NCI-H2107 (cell line): Measurements from ENCODE around the gene SDHAF1.
A peak's percentile ranks its signal among the peaks of the same experiment; 100 is the strongest.
"Not testable (repeated sequence)": the region's sequence is repeated elsewhere in the genome, so short reads cannot be mapped to it uniquely, and the experiment has no call there.

Source experiments
- DNase-seq: peaks from one replicate; lab custom pipeline; 2025; lab: John Stamatoyannopoulos, UW

The SDHAF1 gene

DNA sequence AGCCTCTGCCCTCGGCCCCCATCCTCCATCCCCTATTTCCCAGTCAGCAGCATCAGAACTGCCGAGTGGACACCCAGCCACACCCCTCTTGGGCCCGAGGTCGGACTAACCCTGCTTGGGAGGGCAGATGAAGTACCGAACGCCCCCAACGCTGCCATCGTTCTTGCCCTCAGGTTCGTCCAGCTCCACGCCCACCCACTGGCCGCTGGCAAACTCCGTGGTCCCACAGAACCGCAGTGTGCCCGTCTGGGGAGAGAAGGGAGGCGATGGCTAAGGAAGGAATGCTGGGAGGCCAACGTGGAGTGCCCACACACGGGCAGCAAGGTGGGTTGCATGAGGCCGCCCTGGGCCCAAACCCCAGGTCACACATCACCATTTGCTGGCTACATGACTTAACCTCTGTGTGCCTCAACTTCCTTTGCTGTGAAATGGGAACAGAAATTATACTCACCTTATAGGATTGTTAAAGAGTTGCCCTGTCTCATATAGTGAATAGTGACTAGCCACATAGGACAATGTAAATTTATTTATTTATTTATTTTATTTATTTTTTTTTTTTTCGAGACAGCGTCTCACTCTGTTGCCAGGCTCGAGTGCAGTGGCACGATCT, 24.2 kb downstream of the SDHAF1 start:
- no peak for DNase-seq

DNA sequence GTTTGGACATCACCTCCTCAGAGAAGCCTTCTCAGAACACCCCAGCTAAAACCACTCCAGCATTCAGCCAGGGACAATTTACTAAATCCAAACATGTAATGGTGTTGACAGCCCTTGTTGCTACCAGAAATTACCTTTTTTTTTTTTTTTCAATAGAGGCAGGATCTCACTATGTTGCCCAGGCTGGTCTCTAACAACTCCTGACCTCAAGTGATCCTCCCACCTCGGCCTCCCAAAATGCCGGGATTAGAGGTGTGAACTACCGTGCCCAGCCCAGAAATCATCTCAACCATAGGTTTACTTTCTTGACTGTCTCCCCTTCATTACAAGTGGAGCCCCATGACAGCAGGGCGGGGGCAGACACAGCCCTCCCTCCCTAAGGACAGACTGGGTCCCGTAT, 28.4 kb downstream of the SDHAF1 start:
- no peak for DNase-seq

DNA sequence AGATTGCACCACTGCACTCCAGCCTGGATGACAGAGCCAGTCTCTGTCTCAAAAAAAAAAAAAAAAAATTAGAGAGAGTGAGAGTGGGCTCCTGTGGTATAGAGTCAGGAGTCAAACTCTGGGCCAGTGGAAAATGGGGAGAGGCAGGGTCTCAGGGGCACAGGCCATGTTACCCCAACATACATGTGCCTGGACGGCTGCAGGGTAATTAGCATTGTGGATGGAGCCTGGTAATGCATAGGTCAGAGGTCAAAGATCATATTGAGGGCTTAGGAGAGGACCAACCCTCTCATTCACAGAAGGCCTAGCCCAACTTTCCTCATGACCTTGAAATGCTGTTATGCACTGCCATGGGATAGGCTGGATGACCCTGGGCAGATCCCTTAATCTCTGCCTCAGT, 30.6 kb downstream of the SDHAF1 start:
- no peak for DNase-seq

- no peak for DNase-seq
These were observed 31.3 kb downstream of the SDHAF1 start for GRCh38 chr19:36026091-36026876.

DNA sequence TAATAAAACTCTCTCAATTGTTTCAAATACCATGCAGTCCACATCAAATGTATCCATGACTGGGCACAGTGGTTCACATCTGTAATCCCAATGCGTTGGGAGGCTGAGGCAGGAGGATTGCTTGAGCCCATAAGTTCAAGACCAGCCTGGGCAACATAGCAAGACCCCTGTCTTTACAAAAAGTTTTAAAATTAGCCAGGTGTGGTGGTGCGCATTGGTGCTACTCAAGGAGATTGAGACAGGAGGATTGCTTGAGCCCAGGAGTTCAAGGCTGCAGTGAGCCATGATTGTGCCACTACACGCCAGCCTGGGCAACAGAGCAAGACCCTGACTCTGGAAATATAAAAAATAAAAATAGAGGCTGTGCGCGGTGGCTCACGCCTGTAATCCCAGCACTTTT, 32.7 kb downstream of the SDHAF1 start:
- no peak for DNase-seq

GRCh38 chr19:36028313-36029041, 33.5 kb downstream of the SDHAF1 start:
- DNase-seq: no peak

DNA sequence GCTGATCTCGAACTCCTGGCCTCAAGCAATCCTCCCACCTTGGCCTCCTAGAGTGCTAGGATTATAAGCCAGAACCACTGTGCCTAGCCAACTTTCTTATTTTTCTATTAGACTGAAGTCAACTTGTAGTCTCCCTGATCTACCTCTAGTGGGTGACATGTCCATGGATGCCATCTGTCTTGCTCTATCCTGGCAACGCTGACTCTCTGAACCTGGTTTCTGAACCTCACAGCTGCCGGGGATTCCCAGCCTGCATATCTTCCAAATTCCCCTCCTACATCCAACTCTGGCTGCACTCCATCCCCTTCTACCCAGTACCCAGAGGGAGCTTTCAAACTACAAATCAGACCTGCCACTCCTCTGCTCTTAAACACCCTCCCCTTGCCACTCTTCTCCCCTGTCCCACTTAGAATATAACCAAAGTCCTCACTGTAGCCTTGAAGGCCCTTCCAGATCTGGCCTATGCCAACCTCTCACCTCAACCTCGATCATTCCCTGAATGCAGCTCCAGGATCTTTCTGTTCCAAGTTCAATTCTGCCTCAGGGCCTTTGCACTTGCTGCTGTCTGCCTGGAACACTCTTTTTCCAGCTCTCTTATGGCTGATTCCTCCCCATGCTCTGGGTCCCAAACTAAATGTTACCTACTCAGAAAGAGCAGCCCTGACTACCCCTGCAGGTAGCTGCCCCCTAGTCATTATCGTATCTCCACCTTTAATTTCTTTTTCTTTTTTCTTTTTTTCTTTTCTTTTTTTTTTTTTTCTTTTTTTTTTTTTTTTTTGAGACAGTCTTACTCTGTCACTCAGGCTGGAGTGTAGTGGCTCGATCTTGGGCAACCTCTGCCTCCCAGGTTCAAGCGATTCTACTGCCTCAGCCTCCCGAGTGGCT, 35.5 kb downstream of the SDHAF1 start:
- no peak for DNase-seq

DNA sequence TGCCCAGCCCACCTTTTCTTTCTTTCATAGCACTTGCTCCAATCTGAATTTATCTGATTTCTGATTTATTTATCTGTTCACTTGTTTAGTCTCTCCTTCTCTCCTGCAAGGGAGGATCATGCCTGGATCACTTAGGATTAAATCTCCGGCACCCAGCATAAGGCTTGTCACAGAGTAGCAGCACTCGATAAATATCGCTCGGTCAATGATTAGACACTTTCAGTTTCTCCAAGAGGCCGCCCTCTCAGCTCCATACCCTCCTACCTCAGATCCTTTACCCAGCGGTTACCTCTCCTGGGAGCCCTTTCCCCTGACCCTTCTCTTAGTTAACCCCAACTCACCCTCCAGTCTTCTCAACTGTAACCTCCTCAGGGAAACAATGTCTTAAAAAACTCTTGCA, 36.3 kb downstream of the SDHAF1 start:
- DNase-seq: no peak

GRCh38 chr19:36032251-36033104, 37.5 kb downstream of the SDHAF1 start, which contains the start of gene CLIP3:
Gene CLIP3 (minus strand): TSS chr19:36032873. CDS start chr19:36032357, 516 bp downstream.
- peak; percentile 52 for DNase-seq

DNA sequence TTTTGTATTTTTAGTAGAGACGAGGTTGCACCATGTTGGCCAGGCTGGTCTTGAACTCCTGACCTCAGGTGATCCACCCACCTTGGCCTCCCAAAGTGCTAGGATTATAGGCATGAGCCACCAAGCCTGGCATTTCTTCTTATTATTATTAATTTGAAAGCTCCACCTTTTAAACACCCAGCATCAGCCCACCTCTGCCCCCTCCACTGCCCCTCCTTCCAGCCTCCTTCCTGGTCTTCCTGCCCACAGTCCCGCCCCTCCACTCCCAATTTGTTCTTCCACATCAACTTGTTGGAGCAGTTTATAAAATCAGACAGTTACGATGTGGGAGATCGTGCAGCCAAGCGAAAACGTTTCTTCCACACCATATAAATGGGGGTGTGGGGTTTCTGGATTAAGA, 45.5 kb downstream of the SDHAF1 start:
- DNase-seq: no peak

- DNase-seq: not testable (repeated sequence)
These were observed 46.1 kb downstream of the SDHAF1 start for GRCh38 chr19:36041092-36041491.

DNA sequence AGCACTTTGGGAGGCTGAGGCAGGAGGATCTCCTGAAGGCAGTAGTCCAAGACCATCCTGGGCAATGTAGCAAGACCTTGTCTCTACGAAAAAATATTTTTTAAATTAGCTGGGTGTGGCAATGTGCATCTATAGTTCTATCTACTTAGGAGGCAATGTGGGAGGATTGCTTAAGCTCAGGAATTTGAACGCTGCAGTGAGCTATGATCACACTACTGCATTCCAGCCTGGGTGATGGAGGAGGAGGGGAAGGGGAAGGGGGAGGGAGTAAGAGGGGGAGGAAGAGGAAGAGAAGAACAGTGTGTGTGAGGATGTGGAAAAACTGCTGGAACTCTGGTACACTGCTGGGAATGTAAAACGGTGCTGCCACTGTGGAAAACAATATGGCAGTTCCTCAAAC, 46.8 kb downstream of the SDHAF1 start:
- no peak for DNase-seq

DNA sequence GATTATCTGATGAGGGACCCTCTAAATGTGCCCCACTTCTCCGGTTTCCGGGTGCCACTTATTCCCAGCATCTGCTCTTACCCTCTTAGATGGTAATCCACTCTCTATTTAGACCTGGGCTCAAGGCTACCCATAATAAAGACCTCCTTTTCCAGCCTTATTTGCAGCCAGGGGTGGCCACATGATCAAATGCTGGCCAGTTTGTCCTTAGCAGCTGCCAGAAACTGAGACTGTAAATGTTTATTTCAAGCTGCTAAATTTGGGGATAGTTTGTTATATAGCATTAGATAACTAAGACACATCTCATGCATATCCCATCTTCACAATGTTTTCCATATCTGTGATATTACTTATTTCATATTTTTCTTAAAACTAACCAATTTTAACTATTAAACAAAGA, 49.0 kb downstream of the SDHAF1 start:
- DNase-seq: no peak
